ENCODE measurements around the gene ATXN10. TPM values are rescaled to one million over a fixed set of nuclear protein-coding genes. Genes with fewer than 3 reads are reported as not detected.

ATXN10 gene
- total RNA-seq, 4 donors from 2014 or later: 28.4 to 184 (median 66.3) TPM

DNA sequence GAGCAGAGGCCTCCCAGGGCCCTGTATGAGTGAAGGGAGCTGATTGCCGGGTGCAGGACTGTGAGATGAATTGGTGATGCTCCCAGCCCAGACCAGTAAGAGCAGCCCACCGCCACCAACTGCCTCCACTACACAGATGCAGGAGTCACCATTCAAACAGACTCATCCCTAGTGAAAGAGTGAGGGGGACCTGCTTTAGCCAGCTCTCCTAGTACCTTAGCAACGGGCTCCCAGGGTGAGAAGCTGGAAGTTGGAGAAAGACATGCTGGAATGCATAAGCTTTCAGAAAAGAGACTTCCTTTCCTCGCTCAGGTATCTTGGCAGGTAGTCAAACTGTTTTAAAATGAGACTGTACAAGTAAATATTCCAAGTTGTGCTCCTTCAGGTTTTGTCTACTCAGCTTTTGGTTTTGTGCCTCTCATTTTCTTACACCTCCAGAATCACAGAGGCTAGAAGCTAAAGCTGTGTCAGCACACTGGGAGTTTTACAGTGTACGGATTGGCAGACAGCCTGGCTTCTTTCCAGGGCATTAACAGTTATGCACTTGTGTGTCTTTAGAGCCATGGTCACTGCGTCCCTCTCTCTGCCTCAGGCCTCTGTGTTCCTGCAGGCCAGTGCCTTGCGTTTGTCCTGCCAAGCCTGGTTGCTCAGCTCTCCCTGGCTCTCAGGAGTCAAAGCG lies 146.2 kb downstream of the ATXN10 start:
- H3K4me1 ChIP-seq: no peaks in the 10 kb centered on the region
- DNase-seq: no peak
- H3K9me3 ChIP-seq: no peaks in the 10 kb centered on the region
- H3K27ac ChIP-seq: no peak overlapping the region
- H3K4me3 ChIP-seq: no peak overlapping the region
- no peaks in the 10 kb centered on the region for H3K27me3 ChIP-seq
- TF ChIP-seq CTCF (IDR thresholded peaks at IDR 0.05): no peak
- no peak for TF ChIP-seq POLR2A (IDR thresholded peaks at IDR 0.05)
- H3K36me3 ChIP-seq: no peaks in the 10 kb centered on the region

DNA sequence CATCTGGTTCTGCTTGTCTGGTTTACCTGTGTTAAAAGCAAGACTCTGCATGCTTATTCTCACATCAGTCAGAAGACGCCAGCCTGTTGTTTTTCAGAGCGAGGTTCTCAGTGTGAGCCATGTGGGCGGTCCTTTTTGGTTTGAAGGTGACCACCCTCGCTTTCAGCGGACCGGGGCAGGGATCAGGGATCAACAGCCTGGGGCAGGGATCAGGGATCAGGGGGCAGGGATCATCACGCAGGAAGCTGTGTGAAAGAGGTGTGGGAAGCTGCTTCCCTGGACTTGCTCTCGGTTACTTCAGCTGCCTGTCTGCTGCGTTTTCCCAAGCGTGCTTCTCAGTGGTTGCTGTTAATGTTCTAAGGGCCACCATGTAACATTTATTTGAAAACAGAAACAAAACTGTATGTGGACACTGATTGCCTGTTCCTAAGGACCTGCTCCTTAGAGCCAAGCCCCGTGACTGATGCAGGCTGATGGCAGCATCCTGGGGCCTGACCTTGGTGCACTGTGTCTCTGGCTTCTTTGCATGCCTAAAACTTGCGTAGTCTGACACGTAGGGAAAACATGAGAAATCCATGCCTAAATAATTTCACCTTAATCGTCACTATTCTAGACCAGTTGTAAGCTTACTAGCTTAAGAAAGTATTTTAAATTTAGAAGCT lies 146.9 kb downstream of the ATXN10 start:
- no peaks in the 10 kb centered on the region for H3K27me3 ChIP-seq
- TF ChIP-seq POLR2A (IDR thresholded peaks at IDR 0.05) (no peak), CTCF (IDR thresholded peaks at IDR 0.05) (no peak)
- H3K36me3 ChIP-seq: no peaks in the 10 kb centered on the region
- no peaks in the 10 kb centered on the region for H3K9me3 ChIP-seq
- H3K27ac ChIP-seq: no peak overlapping the region
- H3K4me1 ChIP-seq: no peaks in the 10 kb centered on the region
- H3K4me3 ChIP-seq: no peak overlapping the region
- no peak for DNase-seq

GRCh38 chr22:45819305-45819704 lies 147.7 kb downstream of the ATXN10 start:
- no peaks in the 10 kb centered on the region for H3K9me3 ChIP-seq

GRCh38 chr22:45823336-45823735 lies 151.7 kb downstream of the ATXN10 start:
- Histone ChIP-seq H3K4me1 (no peaks in the 10 kb centered on the region), H3K27me3 (no peaks in the 10 kb centered on the region), H3K27ac (no peak overlapping the region), H3K9me3 (no peaks in the 10 kb centered on the region), H3K36me3 (no peaks in the 10 kb centered on the region), H3K4me3 (no peak overlapping the region)
- no peak for TF ChIP-seq CTCF (IDR thresholded peaks at IDR 0.05)
- no peak for TF ChIP-seq POLR2A (IDR thresholded peaks at IDR 0.05)
- no peak for DNase-seq

More at GRCh38 chr22:45819305-45819704, 147.7 kb downstream of the ATXN10 start:
- DNase-seq: no peak
- Histone ChIP-seq H3K4me3 (no peak overlapping the region), H3K36me3 (no peaks in the 10 kb centered on the region), H3K27me3 (no peaks in the 10 kb centered on the region), H3K4me1 (no peaks in the 10 kb centered on the region), H3K27ac (no peak overlapping the region)
- TF ChIP-seq POLR2A (IDR thresholded peaks at IDR 0.05) (no peak), CTCF (IDR thresholded peaks at IDR 0.05) (no peak)

GRCh38 chr22:45826520-45826919 lies 154.9 kb downstream of the ATXN10 start:
- Histone ChIP-seq H3K4me1 (no peaks in the 10 kb centered on the region), H3K9me3 (no peaks in the 10 kb centered on the region), H3K27ac (no peak overlapping the region), H3K27me3 (no peaks in the 10 kb centered on the region), H3K36me3 (no peaks in the 10 kb centered on the region), H3K4me3 (no peak overlapping the region)
- DNase-seq: no peak
- TF ChIP-seq CTCF (IDR thresholded peaks at IDR 0.05): no peak
- no peak for TF ChIP-seq POLR2A (IDR thresholded peaks at IDR 0.05)
